NCI-H1092 treated with DMSO at 0.1 percent for 48 hours (cell line): ENCODE measurements around the gene ZNF597.

Experiments
- DNase-seq: peaks from one replicate; lab custom pipeline; 2025; lab: John Stamatoyannopoulos, UW

Gene ZNF597

GRCh38 chr16:3443108-3444031, at the start of gene ZNF597, which contains the start of gene NAA60:
ZNF597 (minus strand) TSS chr16:3443504; CDS start chr16:3443153, 351 bp downstream.
NAA60 (plus strand) TSS chr16:3443680; CDS start chr16:3476228, 32,548 bp downstream.
- peak; percentile 78 for DNase-seq

GRCh38 chr16:3492356-3492755, 49.1 kb upstream of the ZNF597 start:
- DNase-seq = no peak

GRCh38 chr16:3490911-3491629, 47.8 kb upstream of the ZNF597 start:
- DNase-seq = peak; percentile 69

- DNase-seq = no peak
Measured at GRCh38 chr16:3488801-3489200, 45.5 kb upstream of the ZNF597 start.

GRCh38 chr16:3487521-3488410, 44.5 kb upstream of the ZNF597 start:
- DNase-seq = no peak

- no peak for DNase-seq
Measured at GRCh38 chr16:3486506-3487215, 43.4 kb upstream of the ZNF597 start.

GRCh38 chr16:3485821-3486505, 42.7 kb upstream of the ZNF597 start:
- no peak for DNase-seq

GRCh38 chr16:3485097-3485745, 41.9 kb upstream of the ZNF597 start:
- no peak for DNase-seq

GRCh38 chr16:3484318-3485096, 41.2 kb upstream of the ZNF597 start:
- DNase-seq = no peak

- DNase-seq = no peak
Measured at GRCh38 chr16:3482659-3483241, 39.4 kb upstream of the ZNF597 start.

- no peak for DNase-seq
Measured at GRCh38 chr16:3481696-3482658, 38.7 kb upstream of the ZNF597 start.

- no peak for DNase-seq
Measured at GRCh38 chr16:3480901-3481695, 37.8 kb upstream of the ZNF597 start.

GRCh38 chr16:3479654-3480216, 36.4 kb upstream of the ZNF597 start:
- no peak for DNase-seq

GRCh38 chr16:3478242-3478925, 35.1 kb upstream of the ZNF597 start:
- DNase-seq = no peak

- no peak for DNase-seq
Measured at GRCh38 chr16:3476409-3476808, 33.1 kb upstream of the ZNF597 start.
